Measurements from ENCODE around the gene FPGS. TPM values are rescaled to one million over a fixed set of nuclear protein-coding genes. Genes with fewer than 3 reads are reported as not detected.

The FPGS gene
- total and polyA plus RNA-seq, 4 donors: 20.4 to 61.1 (median 42.7) TPM

- Histone ChIP-seq H3K27me3 (ENCODE audit: control insufficient read depth in 4 of 4, insufficient read depth in 4 of 4, low read length in 3 of 4) (no peaks in the 10 kb centered on the region), H3K4me3 (ENCODE audit: low read depth in 1 of 3, low read length in 3 of 3) (no peak overlapping the region), H3K36me3 (ENCODE audit: control insufficient read depth in 4 of 4, insufficient read depth in 3 of 4, low read depth in 1 of 4, low read length in 3 of 4) (peaks cover 5 to 28% (median 13%) of the 10 kb centered on the region in 4 donors), H3K9me3 (ENCODE audit: control insufficient read depth in 4 of 4, low read length in 3 of 4) (no peaks in the 10 kb centered on the region), H3K4me1 (ENCODE audit: control insufficient read depth in 4 of 4, insufficient read depth in 4 of 4, low read length in 3 of 4) (peaks cover 15 to 42% (median 29%) of the 10 kb centered on the region in 4 donors), H3K27ac (ENCODE audit: low read depth in 1 of 2, low read length in 2 of 2) (no peak overlapping the region), H3K9ac (ENCODE audit: low read depth in 1 of 2, low read length in 2 of 2) (no peak overlapping the region)
- WGBS: 96% methylated on average over 14 of the region's 14 CpGs
- no peak for DNase-seq (ENCODE audit: low spot score)
- no peak for TF ChIP-seq REST (IDR thresholded peaks at IDR 0.05)
Measured at GRCh38 chr9:127806871-127807270, 4.2 kb downstream of the FPGS start.

DNA sequence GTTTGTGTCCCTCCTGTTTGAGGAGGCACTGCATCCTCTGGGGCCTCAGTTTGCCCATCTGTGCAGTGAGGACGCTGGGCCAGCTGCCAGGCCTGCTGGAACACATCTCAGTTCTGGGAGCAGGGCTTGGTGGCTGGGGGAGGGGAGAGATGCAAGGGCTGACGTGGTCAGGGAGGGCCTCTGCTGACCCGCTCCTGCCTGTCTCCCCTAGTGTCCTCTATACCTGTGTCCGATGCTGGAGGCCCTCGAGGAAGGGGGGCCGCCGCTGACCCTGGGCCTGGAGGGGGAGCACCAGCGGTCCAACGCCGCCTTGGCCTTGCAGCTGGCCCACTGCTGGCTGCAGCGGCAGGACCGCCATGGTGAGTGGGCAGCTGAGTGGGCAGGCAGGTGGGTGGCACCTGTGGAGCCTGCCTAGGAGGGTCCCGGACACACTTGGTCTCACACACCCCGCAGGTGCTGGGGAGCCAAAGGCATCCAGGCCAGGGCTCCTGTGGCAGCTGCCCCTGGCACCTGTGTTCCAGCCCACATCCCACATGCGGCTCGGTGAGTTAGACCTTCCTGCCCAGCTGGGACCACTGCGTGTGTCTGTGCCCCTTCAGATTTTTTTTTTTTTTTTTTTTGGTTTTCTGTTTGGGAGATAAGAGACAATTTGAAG, 5.8 kb downstream of the FPGS start:
- no peaks in the 10 kb centered on the region for H3K27me3 ChIP-seq (ENCODE audit: control insufficient read depth in 4 of 4, insufficient read depth in 4 of 4, low read length in 3 of 4)
- 91% methylated on average over 17 of the region's 17 CpGs for WGBS
- H3K4me3 ChIP-seq (ENCODE audit: low read depth in 1 of 3, low read length in 3 of 3): no peak overlapping the region
- DNase-seq (ENCODE audit: low spot score): no peak
- no peak overlapping the region for H3K9ac ChIP-seq (ENCODE audit: low read depth in 1 of 2, low read length in 2 of 2)
- TF ChIP-seq MAX (IDR thresholded peaks at IDR 0.05) (no peak), RAD21 (IDR thresholded peaks at IDR 0.05) (no peak), YY1 (IDR thresholded peaks at IDR 0.05) (no peak)
- H3K4me1 ChIP-seq (ENCODE audit: control insufficient read depth in 4 of 4, insufficient read depth in 4 of 4, low read length in 3 of 4): peaks cover 15 to 35% (median 22%) of the 10 kb centered on the region in 4 donors
- H3K9me3 ChIP-seq (ENCODE audit: control insufficient read depth in 4 of 4, low read length in 3 of 4): no peaks in the 10 kb centered on the region
- no peak overlapping the region for H3K27ac ChIP-seq (ENCODE audit: low read depth in 1 of 2, low read length in 2 of 2)
- H3K36me3 ChIP-seq (ENCODE audit: control insufficient read depth in 4 of 4, insufficient read depth in 3 of 4, low read depth in 1 of 4, low read length in 3 of 4): peaks cover 11 to 37% (median 22%) of the 10 kb centered on the region in 4 donors

DNA sequence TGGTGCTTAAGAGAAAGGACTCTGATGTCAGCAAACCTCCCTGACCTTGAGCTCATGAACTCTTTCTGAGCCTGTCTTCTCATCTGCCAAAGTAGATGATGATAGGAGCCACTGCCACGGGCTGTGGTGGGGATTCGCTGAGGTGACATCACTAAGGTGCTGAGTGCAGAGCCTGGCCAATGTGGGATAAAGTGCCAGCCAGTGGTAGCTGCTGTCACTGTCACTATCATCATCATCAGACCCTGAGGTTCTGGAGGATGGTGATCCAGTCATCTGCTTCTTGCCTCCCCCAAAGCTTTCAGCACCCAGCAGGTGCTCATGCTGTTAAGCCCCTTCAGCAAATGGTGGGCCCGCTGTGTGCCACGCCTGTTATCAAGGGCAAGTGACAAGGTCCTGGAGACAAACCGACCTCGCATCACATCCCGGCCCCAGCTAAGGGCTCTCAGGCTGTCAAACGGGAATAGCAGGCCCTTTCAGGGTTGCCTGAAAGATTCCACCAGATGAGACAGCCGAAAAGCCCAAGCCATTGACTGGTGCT, 6.4 kb downstream of the FPGS start:
- H3K9me3 ChIP-seq (ENCODE audit: control insufficient read depth in 4 of 4, low read length in 3 of 4): no peaks in the 10 kb centered on the region
- H3K9ac ChIP-seq (ENCODE audit: low read depth in 1 of 2, low read length in 2 of 2): no peak overlapping the region
- peaks cover 17 to 43% (median 27%) of the 10 kb centered on the region in 4 donors for H3K36me3 ChIP-seq (ENCODE audit: control insufficient read depth in 4 of 4, insufficient read depth in 3 of 4, low read depth in 1 of 4, low read length in 3 of 4)
- H3K27me3 ChIP-seq (ENCODE audit: control insufficient read depth in 4 of 4, insufficient read depth in 4 of 4, low read length in 3 of 4): no peaks in the 10 kb centered on the region
- H3K27ac ChIP-seq (ENCODE audit: low read depth in 1 of 2, low read length in 2 of 2): peak overlapping the region in 1 of 2 donors; percentile 11
- no peak overlapping the region for H3K4me3 ChIP-seq (ENCODE audit: low read depth in 1 of 3, low read length in 3 of 3)
- 77% methylated on average over 9 of the region's 9 CpGs for WGBS
- no peak for DNase-seq (ENCODE audit: low spot score)
- peaks cover 10 to 29% (median 19%) of the 10 kb centered on the region in 4 donors for H3K4me1 ChIP-seq (ENCODE audit: control insufficient read depth in 4 of 4, insufficient read depth in 4 of 4, low read length in 3 of 4)
- TF ChIP-seq RXRA (IDR thresholded peaks at IDR 0.05) (no peak), NR2F2 (IDR thresholded peaks at IDR 0.05) (no peak), MAX (IDR thresholded peaks at IDR 0.05) (no peak), SP1 (IDR thresholded peaks at IDR 0.05) (no peak), FOXA1 (IDR thresholded peaks at IDR 0.05) (no peak), HNF4G (IDR thresholded peaks at IDR 0.05) (no peak), TAF1 (conservative IDR thresholded peaks at IDR 0.05) (no peak), CTCF (IDR thresholded peaks at IDR 0.05; ENCODE audit: low read depth, low read length, missing input control) (no peak), JUND (IDR thresholded peaks at IDR 0.05) (no peak), REST (IDR thresholded peaks at IDR 0.05) (no peak), YY1 (IDR thresholded peaks at IDR 0.05) (no peak), EGR1 (IDR thresholded peaks at IDR 0.05; ENCODE audit: low read depth in 2 of 2) (no peak), HNF4A (conservative IDR thresholded peaks at IDR 0.05) (no peak)
- TF ChIP-seq, protein P1, sequence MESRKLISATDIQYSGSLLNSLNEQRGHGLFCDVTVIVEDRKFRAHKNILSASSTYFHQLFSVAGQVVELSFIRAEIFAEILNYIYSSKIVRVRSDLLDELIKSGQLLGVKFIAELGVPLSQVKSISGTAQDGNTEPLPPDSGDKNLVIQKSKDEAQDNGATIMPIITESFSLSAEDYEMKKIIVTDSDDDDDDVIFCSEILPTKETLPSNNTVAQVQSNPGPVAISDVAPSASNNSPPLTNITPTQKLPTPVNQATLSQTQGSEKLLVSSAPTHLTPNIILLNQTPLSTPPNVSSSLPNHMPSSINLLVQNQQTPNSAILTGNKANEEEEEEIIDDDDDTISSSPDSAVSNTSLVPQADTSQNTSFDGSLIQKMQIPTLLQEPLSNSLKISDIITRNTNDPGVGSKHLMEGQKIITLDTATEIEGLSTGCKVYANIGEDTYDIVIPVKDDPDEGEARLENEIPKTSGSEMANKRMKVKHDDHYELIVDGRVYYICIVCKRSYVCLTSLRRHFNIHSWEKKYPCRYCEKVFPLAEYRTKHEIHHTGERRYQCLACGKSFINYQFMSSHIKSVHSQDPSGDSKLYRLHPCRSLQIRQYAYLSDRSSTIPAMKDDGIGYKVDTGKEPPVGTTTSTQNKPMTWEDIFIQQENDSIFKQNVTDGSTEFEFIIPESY (IDR thresholded peaks at IDR 0.05): no peak

All from liver (tissue), 9 donors.